OCI-LY7 (cell line): ENCODE measurements around the gene DHX15. TPM values are rescaled to one million over a fixed set of nuclear protein-coding genes. Genes with fewer than 3 reads are reported as not detected.

ENCODE experiments used
- BruUV-seq: library from RNA; stranded (reverse); fragments of 400-500 nt; replicated peaks from 2 replicates; lab custom pipeline; 2021; lab: Mats Ljungman, UMichigan
- CTCF ChIA-PET: fragments of 300-600 bp; sonication (Branson Sonifier 250); formaldehyde crosslinking; loops from one replicate; lab custom pipeline; 2022; ENCODE audit warnings: antibody characterized with exemption; ENCODE audit not compliant: unreplicated experiment; lab: Charles Lee
- POLR2A ChIA-PET: fragments of 300-600 bp; sonication (Branson Sonifier 250); formaldehyde crosslinking; loops from one replicate; lab custom pipeline; 2022; ENCODE audit warnings: antibody characterized with exemption; lab: Charles Lee
- DNase-seq: peaks from one replicate; pipeline ENCODE4 v3.0.0-alpha.2; 2015; ENCODE audit warnings: low spot score
- H2AFZ ChIP-seq: fragments of 200-600 bp; sonication (generic), shearing (Covaris generic); 2 replicates; pipeline ENCODE4 v1.6.1; 2014; ENCODE audit warnings: mild to moderate bottlenecking, antibody characterized with exemption, low read length, moderate library complexity
- H3K27ac ChIP-seq: fragments of 200-600 bp; sonication (generic); 2 replicates; pipeline ENCODE4 v1.5.1; 2014; ENCODE audit warnings: mixed run types, low read depth, mild to moderate bottlenecking, moderate library complexity, low read length, inconsistent platforms; ENCODE audit not compliant: poor library complexity, severe bottlenecking
- H3K36me3 ChIP-seq: fragments of 200-600 bp; sonication (generic); 2 replicates; pipeline ENCODE4 v1.6.1; 2014; ENCODE audit warnings: mild to moderate bottlenecking, antibody characterized with exemption, low read length, moderate library complexity, mixed read lengths; ENCODE audit not compliant: insufficient read depth
- H3K4me1 ChIP-seq: fragments of 200-600 bp; sonication (generic); 2 replicates; pipeline ENCODE4 v1.5.1; 2014; ENCODE audit warnings: mild to moderate bottlenecking, low read length; ENCODE audit not compliant: insufficient read depth, poor library complexity, severe bottlenecking
- H3K4me2 ChIP-seq: fragments of 200-600 bp; sonication (generic); 2 replicates; pipeline ENCODE4 v1.6.1; 2014; ENCODE audit warnings: mild to moderate bottlenecking, low read length
- H3K4me3 ChIP-seq: fragments of 200-600 bp; sonication (generic); 2 replicates; pipeline ENCODE4 v1.5.1; 2014; ENCODE audit warnings: mild to moderate bottlenecking, low read depth, low read length; ENCODE audit not compliant: poor library complexity, severe bottlenecking
- H3K79me2 ChIP-seq: fragments of 200-600 bp; sonication (generic); 2 replicates; pipeline ENCODE4 v1.6.1; 2016; ENCODE audit warnings: low read depth, mild to moderate bottlenecking, low read length, moderate library complexity, mixed read lengths; ENCODE audit not compliant: insufficient read depth
- H3K9me2 ChIP-seq: fragments of 200-600 bp; sonication (generic); 2 replicates; pipeline ENCODE4 v1.6.1; 2016; ENCODE audit warnings: mild to moderate bottlenecking, low read length, mixed read lengths; ENCODE audit not compliant: insufficient read depth
- H3K9me3 ChIP-seq: fragments of 200-600 bp; sonication (generic); 2 replicates; pipeline ENCODE4 v1.6.1; 2014; ENCODE audit warnings: mild to moderate bottlenecking, mixed run types, low read length, mixed read lengths
- H4K20me1 ChIP-seq: fragments of 200-600 bp; sonication (generic); 2 replicates; pipeline ENCODE4 v1.6.1; 2014; ENCODE audit warnings: mild to moderate bottlenecking, antibody characterized with exemption, low read length, moderate library complexity, mixed read lengths; ENCODE audit not compliant: insufficient read depth
- CTCF ChIP-seq: fragments of 200-600 bp; sonication (generic); conservative IDR thresholded peaks from 2 replicates; pipeline ENCODE4 v1.5.1; 2014; ENCODE audit warnings: mild to moderate bottlenecking, antibody characterized with exemption, low read length, moderate library complexity, mixed read lengths
- EZH2phosphoT487 ChIP-seq: fragments of 200-600 bp; sonication (generic); IDR thresholded peaks from 2 replicates; pipeline ENCODE4 v1.6.1; 2018; ENCODE audit warnings: low read depth, borderline replicate concordance, mild to moderate bottlenecking, mixed run types, antibody characterized with exemption, low read length, moderate library complexity, mixed read lengths
- intact Hi-C: fragments of 100-400 bp; cut with micrococcal nuclease; formaldehyde crosslinking; loops from one replicate; pipeline ENCODE4 v1.10.0; 2022; ENCODE audit not compliant: unreplicated experiment
- total RNA-seq, 2 experiments: library from RNA; depleted of rRNA in 1 of 2; stranded (reverse); fragments of >200 nt in 1 of 2; shearing (Covaris generic) in 1 of 2; gene quantifications; 2 replicates each; pipeline ENCODE4 v1.2.3, GENCODE V29; 2014 to 2022

The DHX15 gene
- total RNA-seq, 2 experiments from 2014 or later, result 189 to 237 TPM

GRCh38 chr4:24559032-24559821, 25.1 kb downstream of the DHX15 start:
- Histone ChIP-seq H4K20me1 (peaks cover 81% of the 10 kb centered on the region), H2AFZ (no peak overlapping the region), H3K9me2 (no peaks in the 10 kb centered on the region), H3K4me1 (peaks cover 19% of the 10 kb centered on the region), H3K4me3 (no peak overlapping the region), H3K4me2 (no peak overlapping the region), H3K27ac (no peak overlapping the region), H3K79me2 (peaks cover 100% of the 10 kb centered on the region), H3K36me3 (peaks cover 98% of the 10 kb centered on the region), H3K9me3 (no peaks in the 10 kb centered on the region)
- intact Hi-C loops, result no loop called here
- DNase-seq, result no peak
- no peak for TF ChIP-seq EZH2phosphoT487
- no peak for TF ChIP-seq CTCF
- POLR2A ChIA-PET, result interaction anchor here (0.6 to 0.9 kb wide), 4 partner anchors 9 to 531 kb away, joined by 3 to 5 read pairs (median 4); no protein-coding TSS in a partner anchor
- BruUV-seq, result no TSS peak
- CTCF ChIA-PET, result no interaction called here

GRCh38 chr4:24557026-24558025, 27.0 kb downstream of the DHX15 start:
- peaks cover 97% of the 10 kb centered on the region for H3K36me3 ChIP-seq
- H3K4me2 ChIP-seq, result no peak overlapping the region
- CTCF ChIA-PET, result interaction anchor here (0.8 to 1.0 kb wide), 2 partner anchors 11 to 29 kb away, joined by 3 read pairs; no protein-coding TSS in a partner anchor
- no peaks in the 10 kb centered on the region for H3K9me2 ChIP-seq
- peaks cover 19% of the 10 kb centered on the region for H3K4me1 ChIP-seq
- peaks cover 100% of the 10 kb centered on the region for H3K79me2 ChIP-seq
- no peak overlapping the region for H3K4me3 ChIP-seq
- TF ChIP-seq EZH2phosphoT487, result no peak
- TF ChIP-seq CTCF, result no peak
- no peak for DNase-seq
- H2AFZ ChIP-seq, result no peak overlapping the region
- POLR2A ChIA-PET, result interaction anchor here (0.6 to 2.2 kb wide), 9 partner anchors 10 to 502 kb away, joined by 3 to 10 read pairs (median 4); no protein-coding TSS in a partner anchor
- no peaks in the 10 kb centered on the region for H3K9me3 ChIP-seq
- no TSS peak for BruUV-seq
- no peak overlapping the region for H3K27ac ChIP-seq
- H4K20me1 ChIP-seq, result peaks cover 74% of the 10 kb centered on the region
- intact Hi-C loops, result no loop called here
